Measurements from ENCODE around the gene MBD1.
A peak's percentile ranks its signal among the peaks of the same experiment; 100 is the strongest.
"Not testable (repeated sequence)": the region's sequence is repeated elsewhere in the genome, so short reads cannot be mapped to it uniquely, and the experiment has no call there.

Gene MBD1

DNA sequence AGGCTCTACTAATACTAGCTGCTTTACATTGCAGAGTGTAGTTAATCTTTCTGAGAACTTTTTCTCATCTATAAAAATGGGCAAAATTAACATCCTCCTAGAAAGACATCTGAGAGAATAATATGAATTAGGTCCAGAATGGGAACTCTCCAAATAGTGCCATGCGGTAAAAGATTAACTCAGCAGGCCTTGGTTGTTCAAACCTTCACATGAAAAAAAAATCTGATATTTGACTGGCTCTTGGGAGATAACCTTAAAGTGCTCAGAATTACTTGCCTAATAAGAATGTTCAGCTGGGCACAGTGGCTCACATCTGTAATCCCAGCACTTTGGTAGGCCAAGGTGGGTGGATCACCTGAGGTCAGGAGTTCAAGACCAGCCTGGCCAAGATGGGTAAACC lies 11.7 kb upstream of the MBD1 start:
- ATAC-seq: no peak
- no peak for TF ChIP-seq PPARA (CRISPR knock-in tag; IDR thresholded peaks at IDR 0.05; ENCODE audit: borderline replicate concordance)
- TF ChIP-seq ZNF565 (CRISPR knock-in tag; conservative IDR thresholded peaks at IDR 0.05; ENCODE audit: low read depth): no peak
- no peak for TF ChIP-seq ISL1 (CRISPR knock-in tag; IDR thresholded peaks at IDR 0.05)
- no peak for TF ChIP-seq ARNTL (CRISPR knock-in tag; IDR thresholded peaks at IDR 0.05; ENCODE audit: borderline replicate concordance, low read depth)
- TF ChIP-seq ZFP30 (CRISPR knock-in tag; IDR thresholded peaks at IDR 0.05): no peak
- TF ChIP-seq, protein P1, sequence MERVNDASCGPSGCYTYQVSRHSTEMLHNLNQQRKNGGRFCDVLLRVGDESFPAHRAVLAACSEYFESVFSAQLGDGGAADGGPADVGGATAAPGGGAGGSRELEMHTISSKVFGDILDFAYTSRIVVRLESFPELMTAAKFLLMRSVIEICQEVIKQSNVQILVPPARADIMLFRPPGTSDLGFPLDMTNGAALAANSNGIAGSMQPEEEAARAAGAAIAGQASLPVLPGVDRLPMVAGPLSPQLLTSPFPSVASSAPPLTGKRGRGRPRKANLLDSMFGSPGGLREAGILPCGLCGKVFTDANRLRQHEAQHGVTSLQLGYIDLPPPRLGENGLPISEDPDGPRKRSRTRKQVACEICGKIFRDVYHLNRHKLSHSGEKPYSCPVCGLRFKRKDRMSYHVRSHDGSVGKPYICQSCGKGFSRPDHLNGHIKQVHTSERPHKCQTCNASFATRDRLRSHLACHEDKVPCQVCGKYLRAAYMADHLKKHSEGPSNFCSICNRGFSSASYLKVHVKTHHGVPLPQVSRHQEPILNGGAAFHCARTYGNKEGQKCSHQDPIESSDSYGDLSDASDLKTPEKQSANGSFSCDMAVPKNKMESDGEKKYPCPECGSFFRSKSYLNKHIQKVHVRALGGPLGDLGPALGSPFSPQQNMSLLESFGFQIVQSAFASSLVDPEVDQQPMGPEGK (CRISPR knock-in tag; IDR thresholded peaks at IDR 0.05; ENCODE audit: borderline replicate concordance): no peak
- TF ChIP-seq ZNF70 (CRISPR knock-in tag; IDR thresholded peaks at IDR 0.05): no peak
- TF ChIP-seq ESRRG (CRISPR knock-in tag; IDR thresholded peaks at IDR 0.05): no peak
- TF ChIP-seq, protein P2, sequence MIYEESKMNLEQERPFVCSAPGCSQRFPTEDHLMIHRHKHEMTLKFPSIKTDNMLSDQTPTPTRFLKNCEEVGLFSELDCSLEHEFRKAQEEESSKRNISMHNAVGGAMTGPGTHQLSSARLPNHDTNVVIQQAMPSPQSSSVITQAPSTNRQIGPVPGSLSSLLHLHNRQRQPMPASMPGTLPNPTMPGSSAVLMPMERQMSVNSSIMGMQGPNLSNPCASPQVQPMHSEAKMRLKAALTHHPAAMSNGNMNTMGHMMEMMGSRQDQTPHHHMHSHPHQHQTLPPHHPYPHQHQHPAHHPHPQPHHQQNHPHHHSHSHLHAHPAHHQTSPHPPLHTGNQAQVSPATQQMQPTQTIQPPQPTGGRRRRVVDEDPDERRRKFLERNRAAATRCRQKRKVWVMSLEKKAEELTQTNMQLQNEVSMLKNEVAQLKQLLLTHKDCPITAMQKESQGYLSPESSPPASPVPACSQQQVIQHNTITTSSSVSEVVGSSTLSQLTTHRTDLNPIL (CRISPR knock-in tag; IDR thresholded peaks at IDR 0.05; ENCODE audit: low read depth): no peak
- no peak for TF ChIP-seq TOX (CRISPR knock-in tag; IDR thresholded peaks at IDR 0.05; ENCODE audit: borderline replicate concordance)

DNA sequence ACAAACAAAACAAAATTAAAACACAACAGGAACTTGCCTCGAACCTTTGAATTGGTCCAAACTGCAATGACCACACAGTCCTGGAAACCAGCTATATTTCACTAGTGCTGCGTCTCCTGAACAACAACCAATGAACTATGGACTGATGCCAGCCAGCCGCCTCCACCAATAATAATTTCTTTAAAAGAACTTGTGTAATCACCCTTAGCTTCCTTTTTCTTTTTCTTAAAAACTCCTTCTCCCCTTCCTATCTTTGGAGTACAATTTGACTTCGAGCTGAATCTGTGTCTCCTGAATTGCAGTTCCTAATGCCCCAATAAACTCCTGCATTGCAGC lies 7.8 kb upstream of the MBD1 start:
- no peak for ATAC-seq
- TF ChIP-seq ISL1 (CRISPR knock-in tag; IDR thresholded peaks at IDR 0.05) (no peak), ESRRG (CRISPR knock-in tag; IDR thresholded peaks at IDR 0.05) (no peak), CSDC2 (CRISPR knock-in tag; IDR thresholded peaks at IDR 0.05) (no peak), SNAI2 (CRISPR knock-in tag; IDR thresholded peaks at IDR 0.05) (no peak), ZNF8 (CRISPR knock-in tag; IDR thresholded peaks at IDR 0.05) (no peak)

DNA sequence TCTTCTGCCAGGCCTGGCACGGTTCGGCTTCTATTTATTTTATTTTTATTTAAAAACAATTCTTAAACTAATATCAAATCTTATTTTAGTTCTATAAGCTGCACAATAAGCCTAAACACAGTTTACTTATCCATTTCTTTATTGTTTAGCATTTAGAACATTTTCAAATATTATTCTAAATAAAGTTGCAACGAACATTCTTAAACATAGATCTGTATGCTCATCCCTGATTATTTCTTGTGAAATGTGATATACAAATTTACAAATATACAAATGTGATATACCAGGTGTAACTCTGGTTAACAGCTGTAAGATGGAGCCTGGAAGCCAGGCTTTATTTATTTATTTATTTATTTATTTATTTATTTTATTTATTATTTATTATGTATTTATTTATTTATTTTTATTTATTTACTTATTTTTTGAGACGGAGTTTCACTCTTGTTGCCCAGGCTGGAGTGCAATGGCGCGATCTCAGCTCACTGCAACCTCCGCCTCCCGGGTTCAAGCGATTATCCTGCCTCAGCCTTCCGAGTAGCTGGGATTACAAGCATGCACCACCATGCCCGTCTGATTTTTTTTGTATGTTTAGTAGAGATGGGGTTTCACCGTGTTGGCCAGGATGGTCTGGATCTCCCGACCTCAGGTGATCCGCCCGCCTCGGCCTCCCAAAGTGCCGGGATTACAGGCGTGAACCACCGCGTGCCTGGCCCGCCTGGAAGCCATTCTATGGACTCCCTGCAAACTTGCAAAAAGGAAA lies 7.2 kb upstream of the MBD1 start:
- not testable (repeated sequence) for ATAC-seq

DNA sequence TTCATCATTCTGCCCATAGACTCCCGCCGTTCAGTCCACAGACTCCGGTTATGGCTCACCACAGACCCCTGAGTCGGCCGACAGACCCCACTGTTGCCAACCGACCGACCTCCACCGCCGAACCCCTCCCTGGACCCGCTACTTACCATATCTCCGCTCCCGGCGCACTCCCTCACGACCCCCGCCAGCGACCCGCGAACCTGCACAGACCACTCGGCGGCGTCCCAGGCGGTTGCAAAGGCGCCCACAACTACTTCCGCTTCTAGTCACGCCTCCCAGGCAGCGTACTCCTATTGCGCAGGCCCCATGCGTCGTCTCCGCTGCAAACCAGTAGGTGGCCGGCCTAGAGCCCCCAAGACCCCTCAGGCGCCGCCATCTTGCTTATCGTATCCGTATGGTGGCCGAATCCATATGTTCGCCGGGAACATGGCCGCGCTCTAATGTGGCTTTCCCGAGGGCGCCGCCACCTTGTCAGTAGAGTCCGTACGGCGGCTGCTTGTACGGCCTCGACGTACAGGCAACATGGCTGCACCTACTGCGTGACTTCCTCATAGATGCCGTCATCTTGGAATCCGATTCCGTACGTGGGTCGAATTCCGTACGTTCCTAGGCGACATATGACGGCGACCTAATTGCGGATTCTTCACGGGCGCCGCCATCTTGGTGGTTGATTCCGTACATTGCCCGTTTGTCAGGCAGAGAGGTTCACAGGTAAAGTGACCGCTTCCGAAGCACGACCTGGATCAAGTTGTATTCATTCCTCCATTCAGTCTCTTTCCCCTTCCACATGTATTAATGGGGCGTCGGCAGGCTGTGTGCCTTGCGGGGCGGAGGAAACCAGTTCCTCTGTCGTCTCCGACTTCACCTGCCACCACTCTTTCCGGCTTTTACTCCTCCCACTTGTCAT lies 6.4 kb upstream of the MBD1 start, which contains the start of gene CXXC1:
Gene CXXC1 (minus strand): TSS at position 252 of the 907 bp plus-strand sequence. CDS start 103 bp downstream, at position 149.
- peak; percentile 96 for ATAC-seq
- peak; percentile 96 for TF ChIP-seq CSDC2 (CRISPR knock-in tag; IDR thresholded peaks at IDR 0.05)
- TF ChIP-seq PPARA (CRISPR knock-in tag; IDR thresholded peaks at IDR 0.05; ENCODE audit: borderline replicate concordance): peak; percentile 79; the same call in 1 of the 2 replicates
- no peak; the same call in 1 of the 2 replicates for TF ChIP-seq RARB (CRISPR knock-in tag; IDR thresholded peaks at IDR 0.05)
- TF ChIP-seq BACH2 (CRISPR knock-in tag; IDR thresholded peaks at IDR 0.05; ENCODE audit: borderline replicate concordance): peak; percentile 80; the same call in 1 of the 2 replicates
- 0 out of 2 replicates have a peak, but pooled peaks have one; percentile 30 for TF ChIP-seq ZNF70 (CRISPR knock-in tag; IDR thresholded peaks at IDR 0.05)
- TF ChIP-seq, protein P3, sequence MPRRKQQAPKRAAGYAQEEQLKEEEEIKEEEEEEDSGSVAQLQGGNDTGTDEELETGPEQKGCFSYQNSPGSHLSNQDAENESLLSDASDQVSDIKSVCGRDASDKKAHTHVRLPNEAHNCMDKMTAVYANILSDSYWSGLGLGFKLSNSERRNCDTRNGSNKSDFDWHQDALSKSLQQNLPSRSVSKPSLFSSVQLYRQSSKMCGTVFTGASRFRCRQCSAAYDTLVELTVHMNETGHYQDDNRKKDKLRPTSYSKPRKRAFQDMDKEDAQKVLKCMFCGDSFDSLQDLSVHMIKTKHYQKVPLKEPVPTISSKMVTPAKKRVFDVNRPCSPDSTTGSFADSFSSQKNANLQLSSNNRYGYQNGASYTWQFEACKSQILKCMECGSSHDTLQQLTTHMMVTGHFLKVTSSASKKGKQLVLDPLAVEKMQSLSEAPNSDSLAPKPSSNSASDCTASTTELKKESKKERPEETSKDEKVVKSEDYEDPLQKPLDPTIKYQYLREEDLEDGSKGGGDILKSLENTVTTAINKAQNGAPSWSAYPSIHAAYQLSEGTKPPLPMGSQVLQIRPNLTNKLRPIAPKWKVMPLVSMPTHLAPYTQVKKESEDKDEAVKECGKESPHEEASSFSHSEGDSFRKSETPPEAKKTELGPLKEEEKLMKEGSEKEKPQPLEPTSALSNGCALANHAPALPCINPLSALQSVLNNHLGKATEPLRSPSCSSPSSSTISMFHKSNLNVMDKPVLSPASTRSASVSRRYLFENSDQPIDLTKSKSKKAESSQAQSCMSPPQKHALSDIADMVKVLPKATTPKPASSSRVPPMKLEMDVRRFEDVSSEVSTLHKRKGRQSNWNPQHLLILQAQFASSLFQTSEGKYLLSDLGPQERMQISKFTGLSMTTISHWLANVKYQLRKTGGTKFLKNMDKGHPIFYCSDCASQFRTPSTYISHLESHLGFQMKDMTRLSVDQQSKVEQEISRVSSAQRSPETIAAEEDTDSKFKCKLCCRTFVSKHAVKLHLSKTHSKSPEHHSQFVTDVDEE (CRISPR knock-in tag; IDR thresholded peaks at IDR 0.05): peak; percentile 100
- no peak for TF ChIP-seq ZFP30 (CRISPR knock-in tag; IDR thresholded peaks at IDR 0.05)
- peak; percentile 90 for TF ChIP-seq ZFP3 (CRISPR knock-in tag; IDR thresholded peaks at IDR 0.05)
- TF ChIP-seq SNAI2 (CRISPR knock-in tag; IDR thresholded peaks at IDR 0.05): peak; percentile 95; the same call in 1 of the 2 replicates
- TF ChIP-seq TOX (CRISPR knock-in tag; IDR thresholded peaks at IDR 0.05; ENCODE audit: borderline replicate concordance): no peak
- peak; percentile 72; the same call in 1 of the 2 replicates for TF ChIP-seq ZNF565 (CRISPR knock-in tag; conservative IDR thresholded peaks at IDR 0.05; ENCODE audit: low read depth)
- no peak for TF ChIP-seq GLIS3 (CRISPR knock-in tag; IDR thresholded peaks at IDR 0.05)
- 0 out of 2 replicates have a peak, but pooled peaks have one; percentile 8 for TF ChIP-seq ZNF8 (CRISPR knock-in tag; IDR thresholded peaks at IDR 0.05)
- peak; percentile 72; the same call in 1 of the 2 replicates for TF ChIP-seq ZC3H10 (CRISPR knock-in tag; IDR thresholded peaks at IDR 0.05)

Data from SK-N-SH treated with all-trans-retinoic acid at 6 μM for 48 hours (cell line).